Psoas muscle (tissue), 8 donors: ENCODE measurements around the gene MRTFA. TPM values are rescaled to one million over a fixed set of nuclear protein-coding genes. Genes with fewer than 3 reads are reported as not detected.

Experiments used
- ATAC-seq, 4 donors: fragments of 200-7000 bp; cut with Tn5 transposase; one replicate each; pipeline ENCODE4 v1.9.1; 2020; ENCODE audit warnings: moderate library complexity in 3 of 4, mild to moderate bottlenecking in 2 of 4
- DNase-seq, 2 donors: peaks; one replicate each; pipeline ENCODE4 v3.0.0-alpha.2; 2020
- H3K27ac ChIP-seq: fragments of 200-600 bp; one replicate; pipeline ENCODE4 v1.8.0; 2022
- H3K27me3 ChIP-seq, 3 donors: fragments of 200-600 bp in 1 of 3; one replicate each; pipeline versions ENCODE4 v1.6.1 to v1.8.0; 2013 to 2022; ENCODE audit warnings: low read length in 2 of 3, mild to moderate bottlenecking in 2 of 3, moderate library complexity in 1 of 3; ENCODE audit not compliant: insufficient read depth in 3 of 3
- H3K36me3 ChIP-seq, 2 donors: fragments of 200-600 bp in 1 of 2; one replicate each; pipeline versions ENCODE4 v1.6.1 to v1.8.0; 2013 to 2022; ENCODE audit warnings: low read depth in 1 of 2, mild to moderate bottlenecking in 1 of 2, moderate library complexity in 1 of 2; ENCODE audit not compliant: insufficient read depth in 1 of 2
- H3K4me1 ChIP-seq: fragments of 200-600 bp; one replicate; pipeline ENCODE4 v1.8.0; 2022
- H3K4me3 ChIP-seq: fragments of 200-600 bp; one replicate; pipeline ENCODE4 v1.8.0; 2022; ENCODE audit warnings: mild to moderate bottlenecking
- H3K9me3 ChIP-seq: fragments of 200-600 bp; one replicate; pipeline ENCODE4 v1.8.0; 2022
- WGBS, 3 donors: extraction: QIAGEN DNeasy Blood & Tissue Kit; methylation state at CpG; one replicate each; pipeline versions ENCODE4 v1.1.6 to v1.1.7; 2013; 5-methylcytosine and 5-hydroxymethylcytosine counted together
- intact Hi-C, 2 donors: fragments of 100-400 bp; cut with DNase I; formaldehyde crosslinking; loops; one replicate each; pipeline versions ENCODE4 v1.11.0 to v1.14.2; 2022
- polyA plus RNA-seq, 3 donors: library from polyadenylated mRNA; stranded (reverse); fragments of 200-250 nt; gene quantifications; one replicate each; pipeline ENCODE4 v1.2.3, GENCODE V29; 2013
- total RNA-seq, 4 donors: library from RNA; stranded (reverse); fragmentation: NEBNext Ultra II Directional in 2 of 4; extraction: Animal tissue kit (Norgen Biotek cat#: 25700) in 2 of 4; gene quantifications; one replicate each; pipeline versions ENCODE4 v1.2.1 to v1.2.4, GENCODE V29; 2021 to 2023
- TF ChIP-seq, protein P1 (sequence below): fragments of 200-600 bp; IDR thresholded peaks from one replicate; pipeline ENCODE4 v1.8.0; 2022; ENCODE audit warnings: antibody characterized with exemption
- donor health status: healthy with polysubstance abuse.
- donor health status: DM: no; HTN: no; CAD: no; lungs with moderate emphysema.
- donor health status: Bipolar disorder and iron deficiency.
- donor health status: healthy.
- donor health status: DM: yes; HTN: yes; CAD: no.
- donor health status: DM: no; HTN: no; CAD: no.
- donor health status: DM: no; HTN: no; CAD: no.
- donor health status: DM: yes; HTN: yes; CAD: no.

MRTFA gene
- total and polyA plus RNA-seq, 7 donors = 10.1 to 24.0 (median 15.7) TPM

DNA sequence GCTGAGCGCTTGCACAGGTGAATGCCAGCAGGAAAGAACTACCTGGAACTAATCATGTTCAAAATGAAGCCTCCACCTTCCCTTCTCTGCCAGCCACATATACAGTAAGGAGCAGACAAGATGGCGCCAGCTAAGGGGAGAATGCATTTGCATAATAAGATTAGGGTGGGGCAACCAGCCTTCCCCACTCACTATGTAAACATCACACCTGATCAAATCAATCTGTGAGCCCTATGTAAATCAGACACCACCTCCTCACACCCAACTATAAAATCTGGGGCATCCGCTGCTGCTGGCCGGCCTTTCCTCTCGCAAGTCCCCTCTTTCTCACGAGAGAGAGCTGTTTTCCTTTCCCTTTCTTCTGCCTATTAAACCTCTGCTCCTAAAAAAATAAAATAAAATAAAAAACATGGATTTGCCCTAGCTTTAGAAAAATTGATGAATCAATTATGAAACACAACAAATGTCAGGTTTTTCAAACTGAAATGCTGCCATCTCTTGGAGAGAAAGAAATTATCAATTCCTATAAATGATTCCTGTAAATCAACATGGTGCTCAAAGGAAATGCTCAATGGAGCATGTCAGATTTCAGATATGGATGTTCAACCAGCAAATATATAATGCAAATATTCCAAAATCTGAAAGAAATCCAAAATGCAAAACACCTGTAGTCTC, 157.3 kb downstream of the MRTFA start:
- Histone ChIP-seq H3K27me3 (no peaks in the 10 kb centered on the region), H3K4me3 (no peak overlapping the region), H3K4me1 (peaks cover 38% of the 10 kb centered on the region), H3K27ac (no peak overlapping the region), H3K9me3 (no peaks in the 10 kb centered on the region), H3K36me3 (no peaks in the 10 kb centered on the region)
- intact Hi-C loops = no loop called here
- TF ChIP-seq, protein P1, sequence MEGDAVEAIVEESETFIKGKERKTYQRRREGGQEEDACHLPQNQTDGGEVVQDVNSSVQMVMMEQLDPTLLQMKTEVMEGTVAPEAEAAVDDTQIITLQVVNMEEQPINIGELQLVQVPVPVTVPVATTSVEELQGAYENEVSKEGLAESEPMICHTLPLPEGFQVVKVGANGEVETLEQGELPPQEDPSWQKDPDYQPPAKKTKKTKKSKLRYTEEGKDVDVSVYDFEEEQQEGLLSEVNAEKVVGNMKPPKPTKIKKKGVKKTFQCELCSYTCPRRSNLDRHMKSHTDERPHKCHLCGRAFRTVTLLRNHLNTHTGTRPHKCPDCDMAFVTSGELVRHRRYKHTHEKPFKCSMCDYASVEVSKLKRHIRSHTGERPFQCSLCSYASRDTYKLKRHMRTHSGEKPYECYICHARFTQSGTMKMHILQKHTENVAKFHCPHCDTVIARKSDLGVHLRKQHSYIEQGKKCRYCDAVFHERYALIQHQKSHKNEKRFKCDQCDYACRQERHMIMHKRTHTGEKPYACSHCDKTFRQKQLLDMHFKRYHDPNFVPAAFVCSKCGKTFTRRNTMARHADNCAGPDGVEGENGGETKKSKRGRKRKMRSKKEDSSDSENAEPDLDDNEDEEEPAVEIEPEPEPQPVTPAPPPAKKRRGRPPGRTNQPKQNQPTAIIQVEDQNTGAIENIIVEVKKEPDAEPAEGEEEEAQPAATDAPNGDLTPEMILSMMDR = no peak
- ATAC-seq (no peak), DNase-seq (no peak)
- 85 to 99% (median 92%) methylated on average over 6 of the region's 6 CpGs for WGBS, 3 donors

DNA sequence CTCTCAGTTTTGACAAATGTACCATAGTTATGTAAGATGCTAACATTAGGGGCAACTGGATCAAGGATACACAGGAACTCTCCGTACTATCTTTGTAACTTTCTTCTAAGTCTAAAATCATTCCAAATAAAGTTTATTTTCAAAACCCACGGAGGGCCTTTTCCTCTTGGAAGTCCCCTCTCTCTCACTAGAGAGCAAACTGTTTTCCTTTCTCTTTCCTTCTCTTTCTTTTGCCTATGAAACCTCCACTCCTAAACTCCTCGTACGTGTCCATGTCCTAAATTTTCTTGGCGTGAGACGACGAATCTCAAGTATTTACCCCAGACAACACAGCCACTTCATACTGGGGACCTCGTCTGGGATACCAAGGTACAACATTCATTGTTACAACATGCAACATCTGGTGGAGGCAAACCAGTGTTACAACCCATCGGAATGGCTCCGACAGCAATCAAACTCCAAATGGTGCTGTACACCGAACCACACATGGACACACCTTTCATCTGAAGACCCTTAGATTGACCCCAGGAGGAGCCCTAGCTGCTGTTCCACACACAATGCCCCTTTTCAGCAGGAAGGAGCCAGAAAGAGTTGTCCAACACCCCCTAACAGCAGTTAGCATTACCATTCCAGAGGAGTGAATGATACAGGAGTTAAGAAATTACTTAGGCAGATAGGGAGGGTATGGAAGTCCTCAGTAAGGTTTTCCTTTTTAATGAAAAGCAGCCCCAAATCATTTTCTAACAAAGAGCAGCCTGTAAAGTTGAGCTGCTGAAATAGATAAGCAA, 158.0 kb downstream of the MRTFA start:
- no peak for ATAC-seq
- no peak for DNase-seq
- TF ChIP-seq, protein P1 = no peak
- WGBS, 3 donors = 66 to 85% (median 75%) methylated on average over 11 of the region's 11 CpGs
- Histone ChIP-seq H3K4me3 (no peak overlapping the region), H3K4me1 (peaks cover 36% of the 10 kb centered on the region), H3K36me3 (no peaks in the 10 kb centered on the region), H3K27me3 (no peaks in the 10 kb centered on the region), H3K9me3 (no peaks in the 10 kb centered on the region), H3K27ac (peak overlapping the region; percentile 2)
- intact Hi-C loops = no loop called here

DNA sequence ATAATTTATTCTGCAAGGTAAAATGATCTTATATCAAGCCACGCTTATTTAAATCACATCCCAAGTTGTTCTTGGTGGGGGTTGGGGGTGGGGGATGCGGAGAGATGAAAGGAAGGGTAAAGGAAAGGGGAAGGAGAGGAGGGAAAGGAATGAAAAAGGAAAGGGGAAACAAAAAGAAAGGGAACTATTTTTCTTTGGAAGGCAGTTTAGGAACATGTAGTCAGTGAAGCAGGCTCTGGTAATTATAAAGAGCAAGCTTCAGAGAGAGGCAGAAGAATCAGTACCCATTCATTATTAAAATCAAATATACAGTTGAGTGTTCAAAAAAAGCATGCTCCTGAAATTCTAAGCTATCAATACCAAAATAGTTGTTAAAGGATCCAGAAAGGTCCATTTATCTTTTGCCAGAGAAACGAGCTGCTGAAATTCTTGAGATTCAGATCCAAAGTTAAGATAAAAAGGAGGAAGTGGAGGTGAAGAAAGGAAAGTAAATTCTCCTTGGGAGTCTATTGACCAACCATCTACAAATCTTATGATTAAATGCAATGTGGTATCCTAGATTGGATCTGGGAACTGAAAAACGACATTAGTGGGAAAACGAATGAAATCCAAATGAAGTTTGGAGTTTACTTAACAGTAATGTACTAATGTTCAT, 158.7 kb downstream of the MRTFA start:
- Histone ChIP-seq H3K4me1 (peaks cover 35% of the 10 kb centered on the region), H3K4me3 (no peak overlapping the region), H3K9me3 (no peaks in the 10 kb centered on the region), H3K27ac (peak overlapping the region; percentile 2), H3K36me3 (no peaks in the 10 kb centered on the region), H3K27me3 (no peaks in the 10 kb centered on the region)
- TF ChIP-seq, protein P1 = no peak
- 52 to 66% (median 55%) methylated on average over 5 of the region's 5 CpGs for WGBS, 3 donors
- DNase-seq (no peak), ATAC-seq (no peak)
- intact Hi-C loops = no loop called here

DNA sequence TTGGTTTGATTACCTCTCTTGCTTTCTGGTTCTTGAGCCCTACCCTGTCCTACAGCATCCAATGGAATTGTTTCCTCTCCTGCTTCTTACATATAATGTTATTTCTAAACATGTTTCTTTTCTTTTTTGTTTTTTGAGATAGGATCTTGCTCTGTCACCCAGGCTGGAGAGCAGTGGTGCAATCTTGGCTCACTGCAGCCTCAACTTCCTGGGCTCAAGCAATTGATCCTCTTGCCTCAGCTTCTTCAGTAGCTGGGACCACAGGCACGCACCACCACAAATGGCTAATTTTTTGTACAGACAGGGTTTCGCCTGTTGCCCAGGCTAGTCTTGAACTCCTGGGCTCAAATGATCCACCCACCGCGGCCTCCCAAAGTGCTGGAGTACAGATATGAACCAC, 160.2 kb downstream of the MRTFA start:
- Histone ChIP-seq H3K4me1 (peaks cover 22% of the 10 kb centered on the region), H3K9me3 (no peaks in the 10 kb centered on the region), H3K27ac (no peak overlapping the region), H3K36me3 (no peaks in the 10 kb centered on the region), H3K27me3 (no peaks in the 10 kb centered on the region), H3K4me3 (no peak overlapping the region)
- intact Hi-C loops = no loop called here
- ATAC-seq = no peak
- TF ChIP-seq, protein P1 = no peak
- WGBS, 3 donors = 88 to 97% (median 96%) methylated on average over 4 of the region's 4 CpGs
- no peak for DNase-seq
